Glutamatergic neuron (in vitro differentiated cells): ENCODE data around the gene DEPDC7. TPM values are rescaled to one million over a fixed set of nuclear protein-coding genes. Genes with fewer than 3 reads are reported as not detected.

Source experiments
- DNase-seq: peaks from one replicate; pipeline ENCODE4 v3.0.0; 2022
- H3K27ac Mint-ChIP-seq: one replicate; pipeline ENCODE4 v1.8.0; 2020; ENCODE audit warnings: mild to moderate bottlenecking, mixed read lengths, inconsistent platforms; ENCODE audit not compliant: unreplicated experiment
- H3K27me3 Mint-ChIP-seq: one replicate; pipeline ENCODE4 v1.8.0; 2020; ENCODE audit warnings: mild to moderate bottlenecking, moderate library complexity, mixed read lengths, inconsistent platforms; ENCODE audit not compliant: unreplicated experiment
- H3K36me3 Mint-ChIP-seq: one replicate; pipeline ENCODE4 v1.8.0; 2020; ENCODE audit warnings: mild to moderate bottlenecking, mixed read lengths, inconsistent platforms; ENCODE audit not compliant: unreplicated experiment
- H3K4me1 Mint-ChIP-seq: one replicate; pipeline ENCODE4 v1.8.0; 2020; ENCODE audit warnings: mild to moderate bottlenecking, low read depth, mixed read lengths, inconsistent platforms; ENCODE audit not compliant: unreplicated experiment
- H3K4me3 Mint-ChIP-seq: one replicate; pipeline ENCODE4 v1.8.0; 2020; ENCODE audit warnings: mild to moderate bottlenecking, mixed read lengths, inconsistent platforms; ENCODE audit not compliant: unreplicated experiment
- H3K9me3 Mint-ChIP-seq: one replicate; pipeline ENCODE4 v1.8.0; 2020; ENCODE audit warnings: mild to moderate bottlenecking, moderate library complexity, mixed read lengths, inconsistent platforms; ENCODE audit not compliant: unreplicated experiment
- total RNA-seq: library from RNA; stranded (reverse); fragmentation: NEBNext Ultra II Directional; extraction: Animal tissue kit (Norgen Biotek cat#: 25700); gene quantifications from one replicate; pipeline ENCODE4 v1.2.1, GENCODE V29; 2021; ENCODE audit not compliant: unreplicated experiment
- TF ChIP-seq, protein P1 (sequence below): fragments of 200-600 bp; sonication (generic); IDR thresholded peaks from one replicate; pipeline ENCODE4 v1.5.0; 2021; ENCODE audit not compliant: partially characterized antibody, unreplicated experiment

The DEPDC7 gene
- total RNA-seq, 1 donor from 2014 or later, result 28.7 TPM

DNA sequence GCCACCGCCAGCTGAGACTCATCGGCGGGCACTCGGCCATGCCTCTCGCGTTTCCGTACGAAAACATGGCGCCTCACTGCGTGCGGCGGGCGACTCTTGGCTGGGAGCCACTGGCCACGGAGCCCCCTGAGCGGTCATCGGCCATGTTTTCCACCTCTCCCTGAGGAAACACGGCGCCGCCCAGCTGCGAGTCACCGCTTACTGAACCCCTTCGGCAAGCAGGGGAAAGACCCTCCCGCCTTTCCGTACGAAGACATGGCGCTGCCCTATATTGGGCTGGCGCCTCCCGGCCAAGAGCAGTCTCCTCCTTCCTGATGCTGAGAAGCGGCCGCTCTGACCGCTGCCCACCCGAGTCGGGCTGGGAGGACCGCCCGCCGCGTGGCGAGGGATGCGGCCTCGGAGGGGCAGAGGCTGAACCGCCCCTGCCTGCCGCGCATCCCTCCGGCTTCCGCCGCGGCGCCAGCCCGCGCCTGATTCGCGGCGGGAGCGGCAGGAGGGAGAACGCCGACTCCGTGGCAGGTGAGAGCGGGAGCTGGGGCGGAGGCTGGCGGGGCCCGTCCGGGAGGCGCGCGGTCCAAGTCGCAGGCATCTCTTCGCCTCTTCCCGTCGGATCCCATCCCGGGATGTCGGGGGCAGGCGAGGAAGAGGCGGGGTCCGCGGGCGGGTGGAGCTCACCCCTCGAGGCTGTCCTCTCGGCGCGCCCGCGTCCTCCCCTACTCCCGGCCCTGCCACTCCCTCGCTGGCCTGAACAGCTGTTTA is 23.8 kb downstream of the DEPDC7 start, which contains the start of gene TCP11L1:
Gene TCP11L1 (plus strand): TSS at position 299 of the 759 bp plus-strand sequence. CDS start 4,202 bp downstream, outside the sequence.
- peak within 1 kb of the TSS; percentile 88 for H3K27ac Mint-ChIP-seq
- H3K36me3 Mint-ChIP-seq, result no peaks in the 10 kb centered on the region
- peaks cover 10% of the 10 kb centered on the region for H3K9me3 Mint-ChIP-seq
- peaks cover 8% of the 10 kb centered on the region for H3K4me1 Mint-ChIP-seq
- peak; percentile 94 for DNase-seq
- TF ChIP-seq, protein P1, sequence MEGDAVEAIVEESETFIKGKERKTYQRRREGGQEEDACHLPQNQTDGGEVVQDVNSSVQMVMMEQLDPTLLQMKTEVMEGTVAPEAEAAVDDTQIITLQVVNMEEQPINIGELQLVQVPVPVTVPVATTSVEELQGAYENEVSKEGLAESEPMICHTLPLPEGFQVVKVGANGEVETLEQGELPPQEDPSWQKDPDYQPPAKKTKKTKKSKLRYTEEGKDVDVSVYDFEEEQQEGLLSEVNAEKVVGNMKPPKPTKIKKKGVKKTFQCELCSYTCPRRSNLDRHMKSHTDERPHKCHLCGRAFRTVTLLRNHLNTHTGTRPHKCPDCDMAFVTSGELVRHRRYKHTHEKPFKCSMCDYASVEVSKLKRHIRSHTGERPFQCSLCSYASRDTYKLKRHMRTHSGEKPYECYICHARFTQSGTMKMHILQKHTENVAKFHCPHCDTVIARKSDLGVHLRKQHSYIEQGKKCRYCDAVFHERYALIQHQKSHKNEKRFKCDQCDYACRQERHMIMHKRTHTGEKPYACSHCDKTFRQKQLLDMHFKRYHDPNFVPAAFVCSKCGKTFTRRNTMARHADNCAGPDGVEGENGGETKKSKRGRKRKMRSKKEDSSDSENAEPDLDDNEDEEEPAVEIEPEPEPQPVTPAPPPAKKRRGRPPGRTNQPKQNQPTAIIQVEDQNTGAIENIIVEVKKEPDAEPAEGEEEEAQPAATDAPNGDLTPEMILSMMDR, result no peak
- H3K4me3 Mint-ChIP-seq, result peak within 1 kb of the TSS; percentile 87
- H3K27me3 Mint-ChIP-seq, result peaks cover 10% of the 10 kb centered on the region

DNA sequence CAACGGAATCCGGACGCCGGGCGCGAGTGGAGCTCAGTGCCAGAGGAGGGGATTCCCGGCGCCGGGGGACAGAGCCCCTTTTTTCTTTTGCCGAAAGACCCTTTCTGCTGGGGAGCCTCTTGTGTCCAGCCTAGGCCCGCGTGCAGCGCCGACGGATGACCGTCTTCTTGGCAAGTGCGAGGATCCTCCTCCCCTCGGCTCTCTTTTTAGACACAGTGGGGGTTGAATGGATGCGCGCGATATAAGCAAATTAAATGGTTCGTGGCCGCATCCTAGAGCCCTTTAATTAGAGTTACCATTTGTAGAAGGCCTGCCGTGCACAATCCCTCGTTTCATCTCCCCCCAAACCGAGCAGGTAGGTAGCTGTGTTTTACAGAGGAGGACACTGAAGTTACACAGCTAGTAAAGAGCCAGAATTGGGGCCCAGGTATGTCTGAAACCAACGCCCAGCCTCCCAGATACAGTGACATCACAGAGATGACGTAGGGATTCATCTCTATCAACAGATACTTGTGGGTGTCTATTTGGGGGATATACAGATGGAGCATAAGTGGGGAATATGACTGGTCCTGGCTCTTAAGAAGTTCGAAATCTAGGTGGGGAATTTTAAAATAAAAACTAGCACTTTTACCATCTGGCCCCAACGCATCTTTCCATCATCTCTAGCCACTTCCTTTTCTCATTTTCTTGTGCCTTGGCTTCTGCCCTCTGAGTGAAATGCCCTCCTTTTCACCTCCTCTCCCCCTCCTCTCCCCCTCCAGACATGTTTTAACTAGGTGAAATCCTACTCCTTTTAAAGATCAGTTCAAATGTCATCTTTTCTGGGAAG is 24.6 kb downstream of the DEPDC7 start:
- peaks cover 10% of the 10 kb centered on the region for H3K9me3 Mint-ChIP-seq
- H3K27me3 Mint-ChIP-seq, result peaks cover 10% of the 10 kb centered on the region
- peak overlapping the region; percentile 87 for H3K4me3 Mint-ChIP-seq
- TF ChIP-seq, protein P1, result no peak
- peak overlapping the region; percentile 88 for H3K27ac Mint-ChIP-seq
- DNase-seq, result no peak
- H3K36me3 Mint-ChIP-seq, result no peaks in the 10 kb centered on the region
- peaks cover 8% of the 10 kb centered on the region for H3K4me1 Mint-ChIP-seq

DNA sequence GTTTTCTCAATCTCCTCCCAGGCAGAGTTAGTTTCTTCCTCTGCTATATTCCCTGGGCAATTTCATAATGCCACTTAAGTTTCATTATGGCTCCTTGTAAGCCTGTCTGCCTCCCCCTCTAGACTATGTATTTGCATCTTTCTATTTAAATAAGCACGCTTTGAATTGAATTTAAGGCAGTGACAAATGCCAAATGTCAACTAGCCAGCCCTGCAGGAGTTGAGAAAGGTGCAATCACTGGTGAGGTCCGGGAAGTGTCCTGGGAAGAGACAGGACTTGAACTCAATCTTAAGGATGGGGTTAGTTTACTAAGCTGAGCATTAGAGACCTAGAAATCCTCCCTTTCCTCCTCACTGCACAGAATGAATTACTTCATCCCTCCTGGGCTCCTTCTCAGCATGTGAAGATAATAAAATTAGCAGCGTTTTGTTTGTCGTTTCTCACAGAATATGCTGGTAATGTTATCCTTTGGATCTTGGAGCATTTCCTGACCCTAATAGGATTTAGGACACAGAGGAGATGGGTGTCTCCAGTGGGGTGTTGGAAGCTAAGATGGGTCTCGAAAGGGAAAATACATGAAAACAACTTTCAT is 25.3 kb downstream of the DEPDC7 start:
- Mint-ChIP-seq H3K4me1 (peaks cover 8% of the 10 kb centered on the region), H3K36me3 (peaks cover 5% of the 10 kb centered on the region), H3K27me3 (peaks cover 10% of the 10 kb centered on the region), H3K27ac (peak overlapping the region; percentile 88), H3K4me3 (peak overlapping the region; percentile 87), H3K9me3 (peaks cover 13% of the 10 kb centered on the region)
- TF ChIP-seq, protein P1, result no peak
- DNase-seq, result no peak

DNA sequence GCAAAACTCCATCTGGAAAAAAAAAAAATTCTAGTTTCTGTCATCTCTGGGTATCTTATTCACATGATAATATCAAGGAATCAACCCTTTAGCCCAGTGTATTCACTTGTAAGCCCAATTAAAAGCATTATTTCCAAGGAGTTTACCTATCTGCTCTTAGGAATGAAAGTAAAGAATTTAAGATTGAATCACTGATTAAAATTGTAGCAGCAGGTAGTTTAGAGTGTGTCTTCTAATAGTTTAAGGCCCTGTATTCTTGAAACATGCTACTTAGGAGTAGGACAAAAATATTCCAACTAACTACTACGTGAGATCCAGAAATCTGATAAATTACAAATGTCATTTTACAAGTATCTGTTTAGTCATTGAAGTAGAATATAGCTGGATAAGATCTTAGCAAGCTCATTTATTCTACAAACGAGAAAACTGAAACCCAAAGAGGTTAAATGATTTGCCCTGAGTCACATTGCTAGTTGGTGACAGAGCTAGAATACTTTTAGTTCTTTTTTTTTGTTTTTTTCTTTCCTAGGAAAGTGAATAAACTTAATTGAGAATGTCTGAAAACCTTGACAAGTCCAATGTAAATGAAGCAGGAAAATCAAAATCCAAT is 27.6 kb downstream of the DEPDC7 start:
- H3K36me3 Mint-ChIP-seq, result peaks cover 5% of the 10 kb centered on the region
- TF ChIP-seq, protein P1, result no peak

More for the DNA sequence above, 27.6 kb downstream of the DEPDC7 start:
- peaks cover 13% of the 10 kb centered on the region for H3K9me3 Mint-ChIP-seq
- DNase-seq, result no peak
- no peak overlapping the region for H3K27ac Mint-ChIP-seq
- H3K4me3 Mint-ChIP-seq, result no peak overlapping the region
- peaks cover 10% of the 10 kb centered on the region for H3K27me3 Mint-ChIP-seq
- H3K4me1 Mint-ChIP-seq, result peaks cover 8% of the 10 kb centered on the region
